Neural cell (in vitro differentiated cells): Measurements from ENCODE around the gene FTCD.

ENCODE experiments used
- EP300 ChIP-seq: fragments of 450-650 bp; conservative IDR thresholded peaks from 2 replicates; pipeline ENCODE4 v1.6.1; 2014; ENCODE audit warnings: antibody characterized with exemption, mild to moderate bottlenecking, moderate library complexity; ENCODE audit not compliant: poor library complexity, severe bottlenecking
- EZH2 ChIP-seq: fragments of 200-600, 300-800 bp; shearing (Covaris generic), sonication (generic); IDR thresholded peaks from 2 replicates; pipeline ENCODE4 v1.6.1; 2014; ENCODE audit warnings: antibody characterized with exemption, low read length, borderline replicate concordance, mild to moderate bottlenecking; ENCODE audit not compliant: insufficient read depth, poor library complexity, severe bottlenecking
- MXI1 ChIP-seq: fragments of 450-650 bp; conservative IDR thresholded peaks from 2 replicates; pipeline ENCODE4 v1.6.1; 2014; ENCODE audit warnings: antibody characterized with exemption, mild to moderate bottlenecking; ENCODE audit not compliant: poor library complexity, severe bottlenecking
- POLR2AphosphoS5 ChIP-seq: IDR thresholded peaks from 2 replicates; pipeline ENCODE4 v1.6.1; 2012
- RAD21 ChIP-seq: fragments of 450-650 bp; conservative IDR thresholded peaks from 2 replicates; pipeline ENCODE4 v1.6.1; 2014; ENCODE audit warnings: antibody characterized with exemption, mild to moderate bottlenecking, moderate library complexity
- SMC3 ChIP-seq: fragments of 450-650 bp; conservative IDR thresholded peaks from 2 replicates; pipeline ENCODE4 v1.6.1; 2014; ENCODE audit warnings: antibody characterized with exemption, mild to moderate bottlenecking, moderate library complexity; ENCODE audit not compliant: poor library complexity
- TAF1 ChIP-seq: IDR thresholded peaks from 2 replicates; pipeline ENCODE4 v1.6.1; 2012; ENCODE audit warnings: low read depth
- TF ChIP-seq, protein P1 (sequence below): fragments of 450-650 bp; IDR thresholded peaks from 2 replicates; pipeline ENCODE4 v1.5.1; 2014; ENCODE audit warnings: antibody characterized with exemption, mild to moderate bottlenecking, moderate library complexity; ENCODE audit not compliant: poor library complexity, severe bottlenecking
- TF ChIP-seq, protein P2 (sequence below): IDR thresholded peaks from 2 replicates; pipeline ENCODE4 v1.6.1; 2012; ENCODE audit warnings: borderline replicate concordance

DNA sequence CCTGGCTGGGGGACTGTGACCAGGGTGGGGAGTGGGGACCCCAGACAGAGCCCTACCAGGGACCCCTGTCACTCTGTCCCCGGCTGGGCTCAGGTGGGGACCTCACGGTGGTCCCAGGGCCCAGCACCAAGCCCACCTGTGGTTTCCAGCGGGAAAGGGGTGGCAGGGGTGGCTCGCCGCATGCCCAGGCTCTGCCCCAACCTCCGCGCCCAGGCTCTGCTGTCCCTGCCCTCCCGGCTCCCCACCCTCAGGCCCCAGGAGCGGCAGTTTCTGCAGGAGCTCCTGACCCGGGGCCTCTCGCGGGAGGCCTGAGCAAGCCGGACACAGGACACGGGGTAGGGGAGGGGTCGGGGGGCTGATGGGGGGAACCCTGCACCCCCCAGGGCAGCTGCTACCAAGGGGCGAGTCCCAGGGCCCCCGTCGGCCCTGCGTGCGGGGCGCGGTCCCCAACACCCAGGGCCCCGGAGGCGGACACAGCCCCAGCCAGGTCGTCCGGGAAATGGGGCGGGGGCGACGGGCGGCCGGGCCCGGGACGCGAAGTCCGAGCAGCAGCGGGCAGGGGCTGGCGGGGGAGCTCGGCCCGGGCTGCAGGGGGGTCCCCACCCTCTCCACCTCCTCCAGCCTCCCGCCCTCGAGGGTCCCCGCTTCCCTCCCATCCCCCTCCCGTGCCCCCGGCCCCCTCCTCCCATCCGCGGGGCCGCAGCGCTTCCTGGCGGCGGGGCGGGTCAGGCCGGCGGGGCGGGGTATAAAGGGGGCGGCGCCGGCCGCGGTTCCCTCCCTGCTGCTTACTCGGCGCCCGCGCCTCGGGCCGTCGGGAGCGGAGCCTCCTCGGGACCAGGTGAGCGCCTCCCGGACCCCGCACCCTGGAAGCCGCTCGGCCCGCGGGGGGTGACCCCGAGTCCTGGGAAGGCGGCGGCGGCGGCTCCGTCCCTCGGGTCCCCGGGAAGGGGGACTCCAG lies 57.8 kb downstream of the FTCD start, which contains the start of gene COL6A2:
- TF ChIP-seq, protein P1, sequence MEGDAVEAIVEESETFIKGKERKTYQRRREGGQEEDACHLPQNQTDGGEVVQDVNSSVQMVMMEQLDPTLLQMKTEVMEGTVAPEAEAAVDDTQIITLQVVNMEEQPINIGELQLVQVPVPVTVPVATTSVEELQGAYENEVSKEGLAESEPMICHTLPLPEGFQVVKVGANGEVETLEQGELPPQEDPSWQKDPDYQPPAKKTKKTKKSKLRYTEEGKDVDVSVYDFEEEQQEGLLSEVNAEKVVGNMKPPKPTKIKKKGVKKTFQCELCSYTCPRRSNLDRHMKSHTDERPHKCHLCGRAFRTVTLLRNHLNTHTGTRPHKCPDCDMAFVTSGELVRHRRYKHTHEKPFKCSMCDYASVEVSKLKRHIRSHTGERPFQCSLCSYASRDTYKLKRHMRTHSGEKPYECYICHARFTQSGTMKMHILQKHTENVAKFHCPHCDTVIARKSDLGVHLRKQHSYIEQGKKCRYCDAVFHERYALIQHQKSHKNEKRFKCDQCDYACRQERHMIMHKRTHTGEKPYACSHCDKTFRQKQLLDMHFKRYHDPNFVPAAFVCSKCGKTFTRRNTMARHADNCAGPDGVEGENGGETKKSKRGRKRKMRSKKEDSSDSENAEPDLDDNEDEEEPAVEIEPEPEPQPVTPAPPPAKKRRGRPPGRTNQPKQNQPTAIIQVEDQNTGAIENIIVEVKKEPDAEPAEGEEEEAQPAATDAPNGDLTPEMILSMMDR: no peak
- TF ChIP-seq EP300 (no peak), RAD21 (no peak), EZH2 (no peak), SMC3 (no peak), POLR2AphosphoS5 (no peak), TAF1 (no peak), MXI1 (no peak)
- TF ChIP-seq, protein P2, sequence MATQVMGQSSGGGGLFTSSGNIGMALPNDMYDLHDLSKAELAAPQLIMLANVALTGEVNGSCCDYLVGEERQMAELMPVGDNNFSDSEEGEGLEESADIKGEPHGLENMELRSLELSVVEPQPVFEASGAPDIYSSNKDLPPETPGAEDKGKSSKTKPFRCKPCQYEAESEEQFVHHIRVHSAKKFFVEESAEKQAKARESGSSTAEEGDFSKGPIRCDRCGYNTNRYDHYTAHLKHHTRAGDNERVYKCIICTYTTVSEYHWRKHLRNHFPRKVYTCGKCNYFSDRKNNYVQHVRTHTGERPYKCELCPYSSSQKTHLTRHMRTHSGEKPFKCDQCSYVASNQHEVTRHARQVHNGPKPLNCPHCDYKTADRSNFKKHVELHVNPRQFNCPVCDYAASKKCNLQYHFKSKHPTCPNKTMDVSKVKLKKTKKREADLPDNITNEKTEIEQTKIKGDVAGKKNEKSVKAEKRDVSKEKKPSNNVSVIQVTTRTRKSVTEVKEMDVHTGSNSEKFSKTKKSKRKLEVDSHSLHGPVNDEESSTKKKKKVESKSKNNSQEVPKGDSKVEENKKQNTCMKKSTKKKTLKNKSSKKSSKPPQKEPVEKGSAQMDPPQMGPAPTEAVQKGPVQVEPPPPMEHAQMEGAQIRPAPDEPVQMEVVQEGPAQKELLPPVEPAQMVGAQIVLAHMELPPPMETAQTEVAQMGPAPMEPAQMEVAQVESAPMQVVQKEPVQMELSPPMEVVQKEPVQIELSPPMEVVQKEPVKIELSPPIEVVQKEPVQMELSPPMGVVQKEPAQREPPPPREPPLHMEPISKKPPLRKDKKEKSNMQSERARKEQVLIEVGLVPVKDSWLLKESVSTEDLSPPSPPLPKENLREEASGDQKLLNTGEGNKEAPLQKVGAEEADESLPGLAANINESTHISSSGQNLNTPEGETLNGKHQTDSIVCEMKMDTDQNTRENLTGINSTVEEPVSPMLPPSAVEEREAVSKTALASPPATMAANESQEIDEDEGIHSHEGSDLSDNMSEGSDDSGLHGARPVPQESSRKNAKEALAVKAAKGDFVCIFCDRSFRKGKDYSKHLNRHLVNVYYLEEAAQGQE: no peak
